HEK293T (cell line): ENCODE data around the gene PTPRM.

ENCODE experiments used
- CTBP1 ChIP-seq: fragments of 450-650 bp; IDR thresholded peaks from 2 replicates; pipeline ENCODE4 v1.6.1; 2016; ENCODE audit warnings: borderline replicate concordance
- ELF4 ChIP-seq: fragments of 450-650 bp; IDR thresholded peaks from 2 replicates; pipeline ENCODE4 v1.6.1; 2017; ENCODE audit warnings: antibody characterized with exemption
- FOXM1 ChIP-seq: fragments of 450-650 bp; IDR thresholded peaks from 2 replicates; pipeline ENCODE4 v1.6.1; 2017; ENCODE audit warnings: mild to moderate bottlenecking, borderline replicate concordance
- SP1 ChIP-seq: fragments of 450-650 bp; IDR thresholded peaks from 2 replicates; pipeline ENCODE4 v1.6.1; 2017
- SUZ12 ChIP-seq: fragments of 450-650 bp; IDR thresholded peaks from 2 replicates; pipeline ENCODE4 v1.6.1; 2016; ENCODE audit warnings: mild to moderate bottlenecking

GRCh38 chr18:7592305-7593071 lies 25.4 kb downstream of the PTPRM start:
- TF ChIP-seq FOXM1, result no peak
- no peak for TF ChIP-seq CTBP1
- no peak for TF ChIP-seq SUZ12
- TF ChIP-seq ELF4, result no peak
- no peak for TF ChIP-seq SP1
